HEK293 (cell line): ENCODE measurements around the gene CGGBP1.

Source experiments
- CTCF ChIA-PET: fragments of 350-600 bp; formaldehyde crosslinking; extraction: SDS; loops from one replicate; lab custom pipeline; 2021; ENCODE audit warnings: antibody characterized with exemption; lab: Yijun Ruan, JAX
- POLR2A ChIA-PET: fragments of 300-600 bp; formaldehyde crosslinking; extraction: SDS; loops from one replicate; lab custom pipeline; 2020; ENCODE audit warnings: antibody characterized with exemption, inconsistent platforms; lab: Yijun Ruan, JAX
- H3K27ac ChIP-seq: fragments of 200-500 bp; sonication (Bioruptor generic); 2 replicates; pipeline ENCODE4 v1.5.1; 2014; ENCODE audit warnings: low read depth, low read length, control low read depth, inconsistent platforms; ENCODE audit errors: extremely low read depth
- H3K36me3 ChIP-seq, 2 experiments: fragments of 200-500 bp in 1 of 2; sonication (Bioruptor generic) in 1 of 2; 1 replicate in 1 of 2; 2 replicates in 1 of 2; pipeline ENCODE4 v1.5.1; 2014 to 2017; ENCODE audit warnings: inconsistent platforms in 2 of 2, low read length in 2 of 2; ENCODE audit not compliant: control insufficient read depth in 2 of 2, insufficient read depth in 1 of 2
- H3K4me1 ChIP-seq: fragments of 200-500 bp; sonication (Bioruptor generic); 2 replicates; pipeline ENCODE4 v1.5.1; 2014; ENCODE audit warnings: mild to moderate bottlenecking, low read length, inconsistent platforms; ENCODE audit not compliant: control insufficient read depth, insufficient read depth
- H3K4me3 ChIP-seq: 2 replicates; pipeline ENCODE4 v1.5.1; 2011; ENCODE audit warnings: low read depth, mild to moderate bottlenecking, control low read depth, low read length, moderate library complexity
- H3K9me3 ChIP-seq: fragments of 200-500 bp; sonication (Bioruptor generic); 2 replicates; pipeline ENCODE4 v1.5.1; 2014; ENCODE audit warnings: low read depth, low read length, inconsistent platforms; ENCODE audit not compliant: control insufficient read depth, insufficient read depth
- EGR2 ChIP-seq: fragments of 450-650 bp; formaldehyde crosslinking; IDR thresholded peaks from 2 replicates; pipeline ENCODE4 v1.5.1; 2016; ENCODE audit warnings: low read depth, missing biosample characterization, missing genetic modification characterization
- FEZF1 ChIP-seq: fragments of 450-650 bp; formaldehyde crosslinking; IDR thresholded peaks from 2 replicates; pipeline ENCODE4 v1.5.1; 2016; ENCODE audit warnings: missing biosample characterization, missing genetic modification characterization
- KLF16 ChIP-seq: fragments of 450-650 bp; formaldehyde crosslinking; IDR thresholded peaks from 2 replicates; pipeline ENCODE4 v1.5.1; 2017; ENCODE audit warnings: missing biosample characterization, missing genetic modification characterization
- OVOL3 ChIP-seq: fragments of 450-650 bp; formaldehyde crosslinking; IDR thresholded peaks from 2 replicates; pipeline ENCODE4 v1.5.1; 2016; ENCODE audit warnings: missing biosample characterization, missing genetic modification characterization
- SALL2 ChIP-seq: fragments of 450-650 bp; formaldehyde crosslinking; IDR thresholded peaks from 2 replicates; pipeline ENCODE4 v1.5.0; 2017; ENCODE audit warnings: missing biosample characterization, mild to moderate bottlenecking, missing genetic modification characterization, borderline replicate concordance
- WT1 ChIP-seq: fragments of 450-650 bp; formaldehyde crosslinking; IDR thresholded peaks from 2 replicates; pipeline ENCODE4 v1.5.1; 2016; ENCODE audit warnings: missing biosample characterization, missing genetic modification characterization
- ZFP3 ChIP-seq: fragments of 450-650 bp; formaldehyde crosslinking; IDR thresholded peaks from 2 replicates; pipeline ENCODE4 v1.5.1; 2016; ENCODE audit warnings: low read depth, missing biosample characterization, missing genetic modification characterization
- ZNF2 ChIP-seq: fragments of 450-650 bp; formaldehyde crosslinking; IDR thresholded peaks from 2 replicates; pipeline ENCODE4 v1.5.1; 2016; ENCODE audit warnings: missing biosample characterization, missing genetic modification characterization
- ZNF214 ChIP-seq: fragments of 450-650 bp; formaldehyde crosslinking; IDR thresholded peaks from 2 replicates; pipeline ENCODE4 v1.5.1; 2017; ENCODE audit warnings: missing biosample characterization, mild to moderate bottlenecking, missing genetic modification characterization, borderline replicate concordance
- ZNF274 ChIP-seq, 2 experiments: fragments of 200-500 bp in 1 of 2; fragments of 450-650 bp in 1 of 2; sonication (Bioruptor generic) in 1 of 2; formaldehyde crosslinking in 1 of 2; IDR thresholded peaks; 2 replicates each; pipeline versions ENCODE4 v1.5.1 to v1.6.1; 2014 to 2016; ENCODE audit warnings: borderline replicate concordance in 1 of 2, inconsistent platforms in 1 of 2, low read length in 1 of 2, missing biosample characterization in 1 of 2, missing genetic modification characterization in 1 of 2
- ZNF292 ChIP-seq: fragments of 450-650 bp; formaldehyde crosslinking; IDR thresholded peaks from 2 replicates; pipeline ENCODE4 v1.5.1; 2016; ENCODE audit warnings: low read depth, missing biosample characterization, missing genetic modification characterization, borderline replicate concordance
- ZNF362 ChIP-seq: fragments of 450-650 bp; formaldehyde crosslinking; IDR thresholded peaks from 2 replicates; pipeline ENCODE4 v1.5.1; 2016; ENCODE audit warnings: missing biosample characterization, missing genetic modification characterization
- ZNF37A ChIP-seq: fragments of 450-650 bp; IDR thresholded peaks from 2 replicates; pipeline ENCODE4 v1.5.1; 2018; ENCODE audit warnings: missing biosample characterization, missing genetic modification characterization
- ZNF433 ChIP-seq: fragments of 450-650 bp; formaldehyde crosslinking; IDR thresholded peaks from 2 replicates; pipeline ENCODE4 v1.5.1; 2016; ENCODE audit warnings: missing biosample characterization, missing genetic modification characterization, low read depth
- ZNF449 ChIP-seq: fragments of 450-650 bp; formaldehyde crosslinking; IDR thresholded peaks from 2 replicates; pipeline ENCODE4 v1.5.1; 2017; ENCODE audit warnings: missing biosample characterization, mild to moderate bottlenecking, missing genetic modification characterization, moderate library complexity
- ZNF544 ChIP-seq: fragments of 450-650 bp; formaldehyde crosslinking; IDR thresholded peaks from 2 replicates; pipeline ENCODE4 v1.5.0; 2017; ENCODE audit warnings: missing biosample characterization, missing genetic modification characterization
- ZNF600 ChIP-seq: fragments of 450-650 bp; formaldehyde crosslinking; IDR thresholded peaks from 2 replicates; pipeline ENCODE4 v1.5.1; 2016; ENCODE audit warnings: missing biosample characterization, missing genetic modification characterization
- ZNF660 ChIP-seq: fragments of 450-650 bp; IDR thresholded peaks from 2 replicates; pipeline ENCODE4 v1.5.1; 2018; ENCODE audit warnings: missing biosample characterization, mild to moderate bottlenecking, missing genetic modification characterization
- ZNF677 ChIP-seq: fragments of 450-650 bp; IDR thresholded peaks from 2 replicates; pipeline ENCODE4 v1.5.0; 2018; ENCODE audit warnings: missing biosample characterization, mild to moderate bottlenecking, missing genetic modification characterization, moderate library complexity
- TF ChIP-seq, protein P1 (sequence below): fragments of 450-650 bp; formaldehyde crosslinking; IDR thresholded peaks from 2 replicates; pipeline ENCODE4 v1.5.1; 2016; ENCODE audit warnings: missing biosample characterization, missing genetic modification characterization
- TF ChIP-seq, protein P2 (sequence below): fragments of 450-650 bp; formaldehyde crosslinking; IDR thresholded peaks from 2 replicates; pipeline ENCODE4 v1.5.1; 2016; ENCODE audit warnings: missing biosample characterization, missing genetic modification characterization
- TF ChIP-seq, protein P3 (sequence below): fragments of 450-650 bp; formaldehyde crosslinking; IDR thresholded peaks from 2 replicates; pipeline ENCODE4 v1.5.1; 2016; ENCODE audit warnings: missing biosample characterization, missing genetic modification characterization, borderline replicate concordance
- TF ChIP-seq, protein P4 (sequence below): fragments of 450-650 bp; formaldehyde crosslinking; IDR thresholded peaks from 2 replicates; pipeline ENCODE4 v1.5.1; 2017; ENCODE audit warnings: missing biosample characterization, missing genetic modification characterization

The CGGBP1 gene

GRCh38 chr3:88105325-88105724, 46.5 kb upstream of the CGGBP1 start (continued):
- no peak for TF ChIP-seq ZNF362 (tag by site-specific recombination)
- TF ChIP-seq, protein P1, sequence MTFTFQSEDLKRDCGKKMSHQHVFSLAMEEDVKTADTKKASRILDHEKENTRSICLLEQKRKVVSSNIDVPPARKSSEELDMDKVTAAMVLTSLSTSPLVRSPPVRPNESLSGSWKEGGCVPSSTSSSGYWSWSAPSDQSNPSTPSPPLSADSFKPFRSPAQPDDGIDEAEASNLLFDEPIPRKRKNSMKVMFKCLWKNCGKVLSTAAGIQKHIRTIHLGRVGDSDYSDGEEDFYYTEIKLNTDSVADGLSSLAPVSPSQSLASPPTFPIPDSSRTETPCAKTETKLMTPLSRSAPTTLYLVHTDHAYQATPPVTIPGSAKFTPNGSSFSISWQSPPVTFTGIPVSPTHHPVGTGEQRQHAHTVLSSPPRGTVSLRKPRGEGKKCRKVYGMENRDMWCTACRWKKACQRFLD (tag by site-specific recombination) = no peak
- no peak for TF ChIP-seq ZNF449
- no peak for TF ChIP-seq SALL2 (tag by site-specific recombination)
- TF ChIP-seq FEZF1 (tag by site-specific recombination) = no peak
- TF ChIP-seq, protein P2, sequence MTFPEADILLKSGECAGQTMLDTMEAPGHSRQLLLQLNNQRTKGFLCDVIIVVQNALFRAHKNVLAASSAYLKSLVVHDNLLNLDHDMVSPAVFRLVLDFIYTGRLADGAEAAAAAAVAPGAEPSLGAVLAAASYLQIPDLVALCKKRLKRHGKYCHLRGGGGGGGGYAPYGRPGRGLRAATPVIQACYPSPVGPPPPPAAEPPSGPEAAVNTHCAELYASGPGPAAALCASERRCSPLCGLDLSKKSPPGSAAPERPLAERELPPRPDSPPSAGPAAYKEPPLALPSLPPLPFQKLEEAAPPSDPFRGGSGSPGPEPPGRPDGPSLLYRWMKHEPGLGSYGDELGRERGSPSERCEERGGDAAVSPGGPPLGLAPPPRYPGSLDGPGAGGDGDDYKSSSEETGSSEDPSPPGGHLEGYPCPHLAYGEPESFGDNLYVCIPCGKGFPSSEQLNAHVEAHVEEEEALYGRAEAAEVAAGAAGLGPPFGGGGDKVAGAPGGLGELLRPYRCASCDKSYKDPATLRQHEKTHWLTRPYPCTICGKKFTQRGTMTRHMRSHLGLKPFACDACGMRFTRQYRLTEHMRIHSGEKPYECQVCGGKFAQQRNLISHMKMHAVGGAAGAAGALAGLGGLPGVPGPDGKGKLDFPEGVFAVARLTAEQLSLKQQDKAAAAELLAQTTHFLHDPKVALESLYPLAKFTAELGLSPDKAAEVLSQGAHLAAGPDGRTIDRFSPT = no peak
- no peak for TF ChIP-seq ZNF600 (tag by site-specific recombination)

- TF ChIP-seq ZNF292 (no peak), EGR2 (tag by site-specific recombination) (no peak), KLF16 (tag by site-specific recombination) (no peak), ZNF37A (tag by site-specific recombination) (no peak), OVOL3 (tag by site-specific recombination) (no peak), ZFP3 (tag by site-specific recombination) (no peak), ZNF274 (IDR thresholded peaks at IDR 0.05; ENCODE audit: low read length) (no peak), ZNF274 (tag by site-specific recombination; IDR thresholded peaks at IDR 0.05; ENCODE audit: borderline replicate concordance) (no peak), WT1 (tag by site-specific recombination) (no peak), ZNF660 (no peak), ZNF214 (tag by site-specific recombination) (no peak), ZNF544 (tag by site-specific recombination) (no peak), ZNF677 (tag by site-specific recombination) (no peak), ZNF433 (no peak), ZNF2 (no peak)
- TF ChIP-seq, protein P3, sequence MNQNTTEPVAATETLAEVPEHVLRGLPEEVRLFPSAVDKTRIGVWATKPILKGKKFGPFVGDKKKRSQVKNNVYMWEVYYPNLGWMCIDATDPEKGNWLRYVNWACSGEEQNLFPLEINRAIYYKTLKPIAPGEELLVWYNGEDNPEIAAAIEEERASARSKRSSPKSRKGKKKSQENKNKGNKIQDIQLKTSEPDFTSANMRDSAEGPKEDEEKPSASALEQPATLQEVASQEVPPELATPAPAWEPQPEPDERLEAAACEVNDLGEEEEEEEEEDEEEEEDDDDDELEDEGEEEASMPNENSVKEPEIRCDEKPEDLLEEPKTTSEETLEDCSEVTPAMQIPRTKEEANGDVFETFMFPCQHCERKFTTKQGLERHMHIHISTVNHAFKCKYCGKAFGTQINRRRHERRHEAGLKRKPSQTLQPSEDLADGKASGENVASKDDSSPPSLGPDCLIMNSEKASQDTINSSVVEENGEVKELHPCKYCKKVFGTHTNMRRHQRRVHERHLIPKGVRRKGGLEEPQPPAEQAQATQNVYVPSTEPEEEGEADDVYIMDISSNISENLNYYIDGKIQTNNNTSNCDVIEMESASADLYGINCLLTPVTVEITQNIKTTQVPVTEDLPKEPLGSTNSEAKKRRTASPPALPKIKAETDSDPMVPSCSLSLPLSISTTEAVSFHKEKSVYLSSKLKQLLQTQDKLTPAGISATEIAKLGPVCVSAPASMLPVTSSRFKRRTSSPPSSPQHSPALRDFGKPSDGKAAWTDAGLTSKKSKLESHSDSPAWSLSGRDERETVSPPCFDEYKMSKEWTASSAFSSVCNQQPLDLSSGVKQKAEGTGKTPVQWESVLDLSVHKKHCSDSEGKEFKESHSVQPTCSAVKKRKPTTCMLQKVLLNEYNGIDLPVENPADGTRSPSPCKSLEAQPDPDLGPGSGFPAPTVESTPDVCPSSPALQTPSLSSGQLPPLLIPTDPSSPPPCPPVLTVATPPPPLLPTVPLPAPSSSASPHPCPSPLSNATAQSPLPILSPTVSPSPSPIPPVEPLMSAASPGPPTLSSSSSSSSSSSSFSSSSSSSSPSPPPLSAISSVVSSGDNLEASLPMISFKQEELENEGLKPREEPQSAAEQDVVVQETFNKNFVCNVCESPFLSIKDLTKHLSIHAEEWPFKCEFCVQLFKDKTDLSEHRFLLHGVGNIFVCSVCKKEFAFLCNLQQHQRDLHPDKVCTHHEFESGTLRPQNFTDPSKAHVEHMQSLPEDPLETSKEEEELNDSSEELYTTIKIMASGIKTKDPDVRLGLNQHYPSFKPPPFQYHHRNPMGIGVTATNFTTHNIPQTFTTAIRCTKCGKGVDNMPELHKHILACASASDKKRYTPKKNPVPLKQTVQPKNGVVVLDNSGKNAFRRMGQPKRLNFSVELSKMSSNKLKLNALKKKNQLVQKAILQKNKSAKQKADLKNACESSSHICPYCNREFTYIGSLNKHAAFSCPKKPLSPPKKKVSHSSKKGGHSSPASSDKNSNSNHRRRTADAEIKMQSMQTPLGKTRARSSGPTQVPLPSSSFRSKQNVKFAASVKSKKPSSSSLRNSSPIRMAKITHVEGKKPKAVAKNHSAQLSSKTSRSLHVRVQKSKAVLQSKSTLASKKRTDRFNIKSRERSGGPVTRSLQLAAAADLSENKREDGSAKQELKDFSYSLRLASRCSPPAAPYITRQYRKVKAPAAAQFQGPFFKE = no peak
- TF ChIP-seq, protein P4, sequence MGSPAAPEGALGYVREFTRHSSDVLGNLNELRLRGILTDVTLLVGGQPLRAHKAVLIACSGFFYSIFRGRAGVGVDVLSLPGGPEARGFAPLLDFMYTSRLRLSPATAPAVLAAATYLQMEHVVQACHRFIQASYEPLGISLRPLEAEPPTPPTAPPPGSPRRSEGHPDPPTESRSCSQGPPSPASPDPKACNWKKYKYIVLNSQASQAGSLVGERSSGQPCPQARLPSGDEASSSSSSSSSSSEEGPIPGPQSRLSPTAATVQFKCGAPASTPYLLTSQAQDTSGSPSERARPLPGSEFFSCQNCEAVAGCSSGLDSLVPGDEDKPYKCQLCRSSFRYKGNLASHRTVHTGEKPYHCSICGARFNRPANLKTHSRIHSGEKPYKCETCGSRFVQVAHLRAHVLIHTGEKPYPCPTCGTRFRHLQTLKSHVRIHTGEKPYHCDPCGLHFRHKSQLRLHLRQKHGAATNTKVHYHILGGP = no peak
- Histone ChIP-seq H3K4me1 (no peaks in the 10 kb centered on the region), H3K4me3 (no peak overlapping the region), H3K9me3 (no peaks in the 10 kb centered on the region), H3K36me3 (peaks cover 0 to 6% of the 10 kb centered on the region in 2 experiments; a peak in 1 of 3 replicates), H3K27ac (no peak overlapping the region)
- ChIA-PET POLR2A (no interaction called here), CTCF (interaction anchor here (0.6 kb wide), 3 partner anchors 12 to 1344 kb away, joined by 3 to 7 read pairs (median 4); no protein-coding TSS in a partner anchor)
Observed at GRCh38 chr3:88101142-88101541, 42.3 kb upstream of the CGGBP1 start.
